ENCODE results near the gene SIRPD.

- TF ChIP-seq POLR2AphosphoS5 (IDR thresholded peaks at IDR 0.05) (no peak), CTCF (IDR thresholded peaks at IDR 0.05) (no peak), POLR2A (IDR thresholded peaks at IDR 0.05) (no peak)
Observed at GRCh38 chr20:1561350-1561749, 3.8 kb upstream of the SIRPD start.
